HEK293 (cell line): ENCODE measurements around the gene EDARADD.

Experiments
- CTCF ChIA-PET: fragments of 350-600 bp; formaldehyde crosslinking; extraction: SDS; loops from one replicate; lab custom pipeline; 2021; ENCODE audit warnings: antibody characterized with exemption; lab: Yijun Ruan, JAX
- POLR2A ChIA-PET: fragments of 300-600 bp; formaldehyde crosslinking; extraction: SDS; loops from one replicate; lab custom pipeline; 2020; ENCODE audit warnings: antibody characterized with exemption, inconsistent platforms; lab: Yijun Ruan, JAX
- H3K27ac ChIP-seq: fragments of 200-500 bp; sonication (Bioruptor generic); 2 replicates; pipeline ENCODE4 v1.5.1; 2014; ENCODE audit warnings: low read depth, low read length, control low read depth, inconsistent platforms; ENCODE audit errors: extremely low read depth
- H3K36me3 ChIP-seq, 2 experiments: fragments of 200-500 bp in 1 of 2; sonication (Bioruptor generic) in 1 of 2; 1 replicate in 1 of 2; 2 replicates in 1 of 2; pipeline ENCODE4 v1.5.1; 2014 to 2017; ENCODE audit warnings: inconsistent platforms in 2 of 2, low read length in 2 of 2; ENCODE audit not compliant: control insufficient read depth in 2 of 2, insufficient read depth in 1 of 2
- H3K4me1 ChIP-seq: fragments of 200-500 bp; sonication (Bioruptor generic); 2 replicates; pipeline ENCODE4 v1.5.1; 2014; ENCODE audit warnings: mild to moderate bottlenecking, low read length, inconsistent platforms; ENCODE audit not compliant: control insufficient read depth, insufficient read depth
- H3K4me3 ChIP-seq: 2 replicates; pipeline ENCODE4 v1.5.1; 2011; ENCODE audit warnings: low read depth, mild to moderate bottlenecking, control low read depth, low read length, moderate library complexity
- H3K9me3 ChIP-seq: fragments of 200-500 bp; sonication (Bioruptor generic); 2 replicates; pipeline ENCODE4 v1.5.1; 2014; ENCODE audit warnings: low read depth, low read length, inconsistent platforms; ENCODE audit not compliant: control insufficient read depth, insufficient read depth
- EGR2 ChIP-seq: fragments of 450-650 bp; formaldehyde crosslinking; IDR thresholded peaks from 2 replicates; pipeline ENCODE4 v1.5.1; 2016; ENCODE audit warnings: low read depth, missing biosample characterization, missing genetic modification characterization
- HOXC10 ChIP-seq: sonication (generic); formaldehyde crosslinking; IDR thresholded peaks from 2 replicates; pipeline ENCODE4 v1.8.1; 2023; ENCODE audit warnings: mild to moderate bottlenecking, missing genetic modification reagents
- OSR2 ChIP-seq: fragments of 450-650 bp; formaldehyde crosslinking; IDR thresholded peaks from 2 replicates; pipeline ENCODE4 v1.5.1; 2016; ENCODE audit warnings: missing biosample characterization, missing genetic modification characterization
- SETDB1 ChIP-seq: IDR thresholded peaks from one replicate; pipeline ENCODE4 v1.6.1; 2017; ENCODE audit warnings: mild to moderate bottlenecking, low read length, moderate library complexity, mixed read lengths; ENCODE audit not compliant: insufficient read length
- WT1 ChIP-seq: fragments of 450-650 bp; formaldehyde crosslinking; IDR thresholded peaks from 2 replicates; pipeline ENCODE4 v1.5.1; 2016; ENCODE audit warnings: missing biosample characterization, missing genetic modification characterization
- ZBTB17 ChIP-seq: fragments of 450-650 bp; formaldehyde crosslinking; IDR thresholded peaks from 2 replicates; pipeline ENCODE4 v1.5.1; 2016; ENCODE audit warnings: missing biosample characterization, missing genetic modification characterization
- ZBTB20 ChIP-seq: fragments of 450-650 bp; formaldehyde crosslinking; IDR thresholded peaks from 2 replicates; pipeline ENCODE4 v1.5.1; 2016; ENCODE audit warnings: missing biosample characterization, missing genetic modification characterization
- ZBTB8A ChIP-seq: fragments of 450-650 bp; formaldehyde crosslinking; IDR thresholded peaks from 2 replicates; pipeline ENCODE4 v1.5.1; 2016; ENCODE audit warnings: missing biosample characterization, missing genetic modification characterization
- ZNF121 ChIP-seq: fragments of 450-650 bp; formaldehyde crosslinking; IDR thresholded peaks from 2 replicates; pipeline ENCODE4 v1.5.1; 2016; ENCODE audit warnings: missing biosample characterization, missing genetic modification characterization
- ZNF37A ChIP-seq: fragments of 450-650 bp; IDR thresholded peaks from 2 replicates; pipeline ENCODE4 v1.5.1; 2018; ENCODE audit warnings: missing biosample characterization, missing genetic modification characterization
- ZNF394 ChIP-seq: fragments of 450-650 bp; formaldehyde crosslinking; IDR thresholded peaks from 2 replicates; pipeline ENCODE4 v1.5.1; 2016; ENCODE audit warnings: missing biosample characterization, missing genetic modification characterization, mild to moderate bottlenecking, moderate library complexity, borderline replicate concordance
- ZNF426 ChIP-seq: fragments of 450-650 bp; formaldehyde crosslinking; IDR thresholded peaks from 2 replicates; pipeline ENCODE4 v1.5.1; 2017; ENCODE audit warnings: missing biosample characterization, missing genetic modification characterization, mild to moderate bottlenecking, inconsistent platforms, moderate library complexity
- ZNF596 ChIP-seq: fragments of 450-650 bp; IDR thresholded peaks from 2 replicates; pipeline ENCODE4 v1.5.0; 2018; ENCODE audit warnings: missing biosample characterization, mild to moderate bottlenecking, missing genetic modification characterization, moderate library complexity
- ZNF768 ChIP-seq: fragments of 450-650 bp; formaldehyde crosslinking; IDR thresholded peaks from 2 replicates; pipeline ENCODE4 v1.5.1; 2018; ENCODE audit warnings: missing biosample characterization, mild to moderate bottlenecking, missing genetic modification characterization
- ZSCAN16 ChIP-seq: fragments of 450-650 bp; formaldehyde crosslinking; IDR thresholded peaks from 2 replicates; pipeline ENCODE4 v1.5.1; 2016; ENCODE audit warnings: missing biosample characterization, missing genetic modification characterization
- TF ChIP-seq, protein P1 (sequence below): fragments of 450-650 bp; formaldehyde crosslinking; IDR thresholded peaks from 2 replicates; pipeline ENCODE4 v1.5.1; 2017; ENCODE audit warnings: missing biosample characterization, missing genetic modification characterization
- TF ChIP-seq, protein P2 (sequence below): fragments of 450-650 bp; formaldehyde crosslinking; IDR thresholded peaks from 2 replicates; pipeline ENCODE4 v1.5.1; 2016; ENCODE audit warnings: missing biosample characterization, missing genetic modification characterization
- TF ChIP-seq, protein P3 (sequence below): sonication (generic); formaldehyde crosslinking; IDR thresholded peaks from 2 replicates; pipeline ENCODE4 v1.8.1; 2022; ENCODE audit warnings: mild to moderate bottlenecking, moderate library complexity, missing genetic modification reagents
- TF ChIP-seq, protein P4 (sequence below): fragments of 450-650 bp; formaldehyde crosslinking; IDR thresholded peaks from 2 replicates; pipeline ENCODE4 v1.5.1; 2016; ENCODE audit warnings: missing biosample characterization, missing genetic modification characterization

Gene EDARADD

DNA sequence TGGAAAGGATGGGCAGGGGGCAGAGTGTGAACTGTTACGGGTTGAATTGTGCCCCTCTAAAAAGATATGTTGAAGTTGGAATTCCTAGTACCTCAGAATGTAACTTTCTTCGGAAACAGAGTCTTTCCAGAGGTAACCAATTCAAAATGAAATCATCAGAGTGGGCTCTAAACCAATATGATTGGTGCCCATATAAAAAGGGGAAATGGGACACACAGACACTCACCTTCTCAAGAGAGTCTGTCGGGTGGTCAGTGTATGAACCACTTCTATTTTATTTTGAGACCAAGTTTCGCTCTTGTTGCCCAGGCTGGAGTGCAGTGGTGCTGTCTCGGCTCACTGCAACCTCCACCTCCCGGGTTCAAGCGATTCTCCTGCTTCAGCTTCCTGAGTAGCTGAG is 7.6 kb downstream of the EDARADD start:
- peaks cover 2% of the 10 kb centered on the region; the same call in 1 of the 2 replicates for H3K4me1 ChIP-seq
- ChIA-PET CTCF (no interaction called here), POLR2A (no interaction called here)

DNA sequence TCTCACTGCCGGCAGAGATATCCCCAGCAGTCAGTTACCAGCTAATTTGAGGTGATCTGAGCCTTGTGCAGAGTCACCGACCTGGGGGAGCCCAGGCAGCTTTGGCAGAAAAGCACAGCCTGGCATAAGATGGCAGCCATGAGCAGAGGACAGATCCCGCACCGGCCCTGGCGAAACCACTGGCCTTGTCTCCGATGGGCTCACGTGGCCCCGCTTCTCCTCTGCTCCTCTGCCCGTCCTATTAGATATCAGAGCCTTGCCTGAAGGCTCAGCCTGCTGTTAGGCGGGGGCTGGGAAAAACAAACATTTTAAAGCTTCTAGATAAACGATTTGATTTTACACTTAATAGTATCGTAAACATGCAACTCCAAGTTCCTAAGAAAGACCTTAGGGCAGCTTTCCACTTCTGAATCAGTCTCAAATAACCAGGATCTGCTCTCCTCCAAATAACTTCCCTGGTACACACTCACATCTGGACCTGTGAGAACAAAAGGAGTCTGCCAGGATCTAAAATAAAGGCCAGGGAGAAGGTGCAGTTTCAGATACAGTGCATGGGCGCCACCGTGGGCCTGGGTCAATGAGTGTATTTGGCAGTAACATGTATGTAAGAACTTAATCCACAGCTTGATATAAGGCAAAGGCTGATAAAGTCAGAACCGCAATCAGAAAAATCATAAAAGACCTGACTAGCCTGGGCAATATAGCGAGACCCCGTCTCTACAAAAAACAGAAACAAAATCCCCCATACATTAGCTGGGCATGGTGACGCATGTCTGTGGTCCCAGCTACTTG is 10.0 kb downstream of the EDARADD start:
- ChIA-PET CTCF (interaction anchor here (0.9 kb wide), 1 partner anchor 85 kb away, joined by 3 read pairs; no protein-coding TSS in a partner anchor), POLR2A (no interaction called here)
- Histone ChIP-seq H3K4me3 (no peak overlapping the region), H3K9me3 (no peaks in the 10 kb centered on the region), H3K4me1 (no peaks in the 10 kb centered on the region), H3K36me3 (peaks cover 0 to 5% of the 10 kb centered on the region in 2 experiments; a peak in 2 of 3 replicates), H3K27ac (peak overlapping the region; percentile 13; the same call in 1 of the 2 replicates)
- TF ChIP-seq HOXC10 (CRISPR knock-in tag) (no peak), ZBTB17 (tag by site-specific recombination) (peak; percentile 20; the same call in 1 of the 2 replicates), ZBTB8A (tag by site-specific recombination) (0 out of 2 replicates have a peak, but pooled peaks have one; percentile 17), ZNF768 (tag by site-specific recombination) (no peak), WT1 (tag by site-specific recombination) (no peak), SETDB1 (no peak), ZNF596 (0 out of 2 replicates have a peak, but pooled peaks have one; percentile 34), ZNF394 (tag by site-specific recombination) (peak; percentile 92), ZNF37A (tag by site-specific recombination) (no peak), OSR2 (tag by site-specific recombination) (peak; percentile 42; the same call in 1 of the 2 replicates), ZBTB20 (tag by site-specific recombination) (0 out of 2 replicates have a peak, but pooled peaks have one; percentile 14), ZNF121 (peak; percentile 97), ZSCAN16 (tag by site-specific recombination) (peak; percentile 80)
- TF ChIP-seq, protein P1, sequence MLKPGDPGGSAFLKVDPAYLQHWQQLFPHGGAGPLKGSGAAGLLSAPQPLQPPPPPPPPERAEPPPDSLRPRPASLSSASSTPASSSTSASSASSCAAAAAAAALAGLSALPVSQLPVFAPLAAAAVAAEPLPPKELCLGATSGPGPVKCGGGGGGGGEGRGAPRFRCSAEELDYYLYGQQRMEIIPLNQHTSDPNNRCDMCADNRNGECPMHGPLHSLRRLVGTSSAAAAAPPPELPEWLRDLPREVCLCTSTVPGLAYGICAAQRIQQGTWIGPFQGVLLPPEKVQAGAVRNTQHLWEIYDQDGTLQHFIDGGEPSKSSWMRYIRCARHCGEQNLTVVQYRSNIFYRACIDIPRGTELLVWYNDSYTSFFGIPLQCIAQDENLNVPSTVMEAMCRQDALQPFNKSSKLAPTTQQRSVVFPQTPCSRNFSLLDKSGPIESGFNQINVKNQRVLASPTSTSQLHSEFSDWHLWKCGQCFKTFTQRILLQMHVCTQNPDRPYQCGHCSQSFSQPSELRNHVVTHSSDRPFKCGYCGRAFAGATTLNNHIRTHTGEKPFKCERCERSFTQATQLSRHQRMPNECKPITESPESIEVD (tag by site-specific recombination): peak; percentile 88
- TF ChIP-seq, protein P2, sequence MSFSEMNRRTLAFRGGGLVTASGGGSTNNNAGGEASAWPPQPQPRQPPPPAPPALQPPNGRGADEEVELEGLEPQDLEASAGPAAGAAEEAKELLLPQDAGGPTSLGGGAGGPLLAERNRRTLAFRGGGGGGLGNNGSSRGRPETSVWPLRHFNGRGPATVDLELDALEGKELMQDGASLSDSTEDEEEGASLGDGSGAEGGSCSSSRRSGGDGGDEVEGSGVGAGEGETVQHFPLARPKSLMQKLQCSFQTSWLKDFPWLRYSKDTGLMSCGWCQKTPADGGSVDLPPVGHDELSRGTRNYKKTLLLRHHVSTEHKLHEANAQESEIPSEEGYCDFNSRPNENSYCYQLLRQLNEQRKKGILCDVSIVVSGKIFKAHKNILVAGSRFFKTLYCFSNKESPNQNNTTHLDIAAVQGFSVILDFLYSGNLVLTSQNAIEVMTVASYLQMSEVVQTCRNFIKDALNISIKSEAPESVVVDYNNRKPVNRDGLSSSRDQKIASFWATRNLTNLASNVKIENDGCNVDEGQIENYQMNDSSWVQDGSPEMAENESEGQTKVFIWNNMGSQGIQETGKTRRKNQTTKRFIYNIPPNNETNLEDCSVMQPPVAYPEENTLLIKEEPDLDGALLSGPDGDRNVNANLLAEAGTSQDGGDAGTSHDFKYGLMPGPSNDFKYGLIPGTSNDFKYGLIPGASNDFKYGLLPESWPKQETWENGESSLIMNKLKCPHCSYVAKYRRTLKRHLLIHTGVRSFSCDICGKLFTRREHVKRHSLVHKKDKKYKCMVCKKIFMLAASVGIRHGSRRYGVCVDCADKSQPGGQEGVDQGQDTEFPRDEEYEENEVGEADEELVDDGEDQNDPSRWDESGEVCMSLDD (tag by site-specific recombination): no peak
- TF ChIP-seq, protein P3, sequence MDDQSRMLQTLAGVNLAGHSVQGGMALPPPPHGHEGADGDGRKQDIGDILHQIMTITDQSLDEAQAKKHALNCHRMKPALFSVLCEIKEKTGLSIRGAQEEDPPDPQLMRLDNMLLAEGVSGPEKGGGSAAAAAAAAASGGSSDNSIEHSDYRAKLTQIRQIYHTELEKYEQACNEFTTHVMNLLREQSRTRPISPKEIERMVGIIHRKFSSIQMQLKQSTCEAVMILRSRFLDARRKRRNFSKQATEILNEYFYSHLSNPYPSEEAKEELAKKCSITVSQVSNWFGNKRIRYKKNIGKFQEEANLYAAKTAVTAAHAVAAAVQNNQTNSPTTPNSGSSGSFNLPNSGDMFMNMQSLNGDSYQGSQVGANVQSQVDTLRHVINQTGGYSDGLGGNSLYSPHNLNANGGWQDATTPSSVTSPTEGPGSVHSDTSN (CRISPR knock-in tag): 0 out of 2 replicates have a peak, but pooled peaks have one; percentile 46

More for the DNA sequence above, 7.6 kb downstream of the EDARADD start:
- Histone ChIP-seq H3K4me3 (no peak overlapping the region), H3K27ac (no peak overlapping the region), H3K36me3 (peaks cover 0 to 5% of the 10 kb centered on the region in 2 experiments; a peak in 2 of 3 replicates), H3K9me3 (no peaks in the 10 kb centered on the region)
- TF ChIP-seq ZNF426 (tag by site-specific recombination): no peak
- TF ChIP-seq, protein P4, sequence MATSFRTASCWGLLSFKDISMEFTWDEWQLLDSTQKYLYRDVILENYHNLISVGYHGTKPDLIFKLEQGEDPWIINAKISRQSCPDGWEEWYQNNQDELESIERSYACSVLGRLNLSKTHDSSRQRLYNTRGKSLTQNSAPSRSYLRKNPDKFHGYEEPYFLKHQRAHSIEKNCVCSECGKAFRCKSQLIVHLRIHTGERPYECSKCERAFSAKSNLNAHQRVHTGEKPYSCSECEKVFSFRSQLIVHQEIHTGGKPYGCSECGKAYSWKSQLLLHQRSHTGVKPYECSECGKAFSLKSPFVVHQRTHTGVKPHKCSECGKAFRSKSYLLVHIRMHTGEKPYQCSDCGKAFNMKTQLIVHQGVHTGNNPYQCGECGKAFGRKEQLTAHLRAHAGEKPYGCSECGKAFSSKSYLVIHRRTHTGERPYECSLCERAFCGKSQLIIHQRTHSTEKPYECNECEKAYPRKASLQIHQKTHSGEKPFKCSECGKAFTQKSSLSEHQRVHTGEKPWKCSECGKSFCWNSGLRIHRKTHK: no peak
- no peak for TF ChIP-seq ZBTB8A (tag by site-specific recombination)
- no peak for TF ChIP-seq EGR2 (tag by site-specific recombination)
